OCI-LY7 (cell line): ENCODE measurements around the gene CACNA1D. TPM values are rescaled to one million over a fixed set of nuclear protein-coding genes. Genes with fewer than 3 reads are reported as not detected.

Experiments
- BruUV-seq: library from RNA; stranded (reverse); fragments of 400-500 nt; replicated peaks from 2 replicates; lab custom pipeline; 2021; lab: Mats Ljungman, UMichigan
- CTCF ChIA-PET: fragments of 300-600 bp; sonication (Branson Sonifier 250); formaldehyde crosslinking; loops from one replicate; lab custom pipeline; 2022; ENCODE audit warnings: antibody characterized with exemption; ENCODE audit not compliant: unreplicated experiment; lab: Charles Lee
- POLR2A ChIA-PET: fragments of 300-600 bp; sonication (Branson Sonifier 250); formaldehyde crosslinking; loops from one replicate; lab custom pipeline; 2022; ENCODE audit warnings: antibody characterized with exemption; lab: Charles Lee
- DNase-seq: peaks from one replicate; pipeline ENCODE4 v3.0.0-alpha.2; 2015; ENCODE audit warnings: low spot score
- H2AFZ ChIP-seq: fragments of 200-600 bp; sonication (generic), shearing (Covaris generic); 2 replicates; pipeline ENCODE4 v1.6.1; 2014; ENCODE audit warnings: mild to moderate bottlenecking, antibody characterized with exemption, low read length, moderate library complexity
- H3K27ac ChIP-seq: fragments of 200-600 bp; sonication (generic); 2 replicates; pipeline ENCODE4 v1.5.1; 2014; ENCODE audit warnings: mixed run types, low read depth, mild to moderate bottlenecking, moderate library complexity, low read length, inconsistent platforms; ENCODE audit not compliant: poor library complexity, severe bottlenecking
- H3K36me3 ChIP-seq: fragments of 200-600 bp; sonication (generic); 2 replicates; pipeline ENCODE4 v1.6.1; 2014; ENCODE audit warnings: mild to moderate bottlenecking, antibody characterized with exemption, low read length, moderate library complexity, mixed read lengths; ENCODE audit not compliant: insufficient read depth
- H3K4me1 ChIP-seq: fragments of 200-600 bp; sonication (generic); 2 replicates; pipeline ENCODE4 v1.5.1; 2014; ENCODE audit warnings: mild to moderate bottlenecking, low read length; ENCODE audit not compliant: insufficient read depth, poor library complexity, severe bottlenecking
- H3K4me2 ChIP-seq: fragments of 200-600 bp; sonication (generic); 2 replicates; pipeline ENCODE4 v1.6.1; 2014; ENCODE audit warnings: mild to moderate bottlenecking, low read length
- H3K4me3 ChIP-seq: fragments of 200-600 bp; sonication (generic); 2 replicates; pipeline ENCODE4 v1.5.1; 2014; ENCODE audit warnings: mild to moderate bottlenecking, low read depth, low read length; ENCODE audit not compliant: poor library complexity, severe bottlenecking
- H3K79me2 ChIP-seq: fragments of 200-600 bp; sonication (generic); 2 replicates; pipeline ENCODE4 v1.6.1; 2016; ENCODE audit warnings: low read depth, mild to moderate bottlenecking, low read length, moderate library complexity, mixed read lengths; ENCODE audit not compliant: insufficient read depth
- H3K9me2 ChIP-seq: fragments of 200-600 bp; sonication (generic); 2 replicates; pipeline ENCODE4 v1.6.1; 2016; ENCODE audit warnings: mild to moderate bottlenecking, low read length, mixed read lengths; ENCODE audit not compliant: insufficient read depth
- H3K9me3 ChIP-seq: fragments of 200-600 bp; sonication (generic); 2 replicates; pipeline ENCODE4 v1.6.1; 2014; ENCODE audit warnings: mild to moderate bottlenecking, mixed run types, low read length, mixed read lengths
- H4K20me1 ChIP-seq: fragments of 200-600 bp; sonication (generic); 2 replicates; pipeline ENCODE4 v1.6.1; 2014; ENCODE audit warnings: mild to moderate bottlenecking, antibody characterized with exemption, low read length, moderate library complexity, mixed read lengths; ENCODE audit not compliant: insufficient read depth
- CTCF ChIP-seq: fragments of 200-600 bp; sonication (generic); conservative IDR thresholded peaks from 2 replicates; pipeline ENCODE4 v1.5.1; 2014; ENCODE audit warnings: mild to moderate bottlenecking, antibody characterized with exemption, low read length, moderate library complexity, mixed read lengths
- EZH2phosphoT487 ChIP-seq: fragments of 200-600 bp; sonication (generic); IDR thresholded peaks from 2 replicates; pipeline ENCODE4 v1.6.1; 2018; ENCODE audit warnings: low read depth, borderline replicate concordance, mild to moderate bottlenecking, mixed run types, antibody characterized with exemption, low read length, moderate library complexity, mixed read lengths
- intact Hi-C: fragments of 100-400 bp; cut with micrococcal nuclease; formaldehyde crosslinking; loops from one replicate; pipeline ENCODE4 v1.10.0; 2022; ENCODE audit not compliant: unreplicated experiment
- total RNA-seq, 2 experiments: library from RNA; depleted of rRNA in 1 of 2; stranded (reverse); fragments of >200 nt in 1 of 2; shearing (Covaris generic) in 1 of 2; gene quantifications; 2 replicates each; pipeline ENCODE4 v1.2.3, GENCODE V29; 2014 to 2022

CACNA1D gene
- total RNA-seq, 2 experiments from 2014 or later = 0.42 TPM; not detected in 1

GRCh38 chr3:53709860-53710674, 215.7 kb downstream of the CACNA1D start:
- no TSS peak for BruUV-seq
- peak; percentile 59 for DNase-seq
- intact Hi-C loops = loop anchor here (2.0 to 5.0 kb wide), 3 partner anchors 335 to 598 kb away; no protein-coding TSS in a partner anchor
- Histone ChIP-seq H4K20me1 (no peaks in the 10 kb centered on the region), H3K9me3 (no peaks in the 10 kb centered on the region), H3K9me2 (no peaks in the 10 kb centered on the region), H3K4me1 (no peaks in the 10 kb centered on the region), H3K79me2 (no peaks in the 10 kb centered on the region), H3K27ac (no peak overlapping the region), H3K4me2 (no peak overlapping the region), H3K36me3 (no peaks in the 10 kb centered on the region), H2AFZ (peak overlapping the region; percentile 35; the same call in 1 of the 2 replicates), H3K4me3 (no peak overlapping the region)
- ChIA-PET CTCF (no interaction called here), POLR2A (interaction anchor here (0.6 kb wide), 1 partner anchor 210 kb away, joined by 3 read pairs; no protein-coding TSS in a partner anchor)
- TF ChIP-seq EZH2phosphoT487 (no peak), CTCF (peak; percentile 85)

- intact Hi-C loops = loop anchor here (2.0 to 5.0 kb wide), 3 partner anchors 337 to 599 kb away; no protein-coding TSS in a partner anchor
- CTCF ChIA-PET = interaction anchor here (0.5 kb wide), 1 partner anchor 1174 kb away, joined by 3 read pairs; no protein-coding TSS in a partner anchor
- no peak for TF ChIP-seq EZH2phosphoT487
- Histone ChIP-seq H3K4me3 (no peak overlapping the region), H3K9me2 (no peaks in the 10 kb centered on the region), H3K27ac (no peak overlapping the region), H3K79me2 (no peaks in the 10 kb centered on the region), H3K4me2 (no peak overlapping the region), H3K4me1 (no peaks in the 10 kb centered on the region), H3K9me3 (no peaks in the 10 kb centered on the region), H4K20me1 (no peaks in the 10 kb centered on the region), H3K36me3 (no peaks in the 10 kb centered on the region), H2AFZ (no peak overlapping the region)
- POLR2A ChIA-PET = no interaction called here
- DNase-seq = no peak
- no TSS peak for BruUV-seq
Observed at GRCh38 chr3:53711387-53711786, 217.0 kb downstream of the CACNA1D start.

DNA sequence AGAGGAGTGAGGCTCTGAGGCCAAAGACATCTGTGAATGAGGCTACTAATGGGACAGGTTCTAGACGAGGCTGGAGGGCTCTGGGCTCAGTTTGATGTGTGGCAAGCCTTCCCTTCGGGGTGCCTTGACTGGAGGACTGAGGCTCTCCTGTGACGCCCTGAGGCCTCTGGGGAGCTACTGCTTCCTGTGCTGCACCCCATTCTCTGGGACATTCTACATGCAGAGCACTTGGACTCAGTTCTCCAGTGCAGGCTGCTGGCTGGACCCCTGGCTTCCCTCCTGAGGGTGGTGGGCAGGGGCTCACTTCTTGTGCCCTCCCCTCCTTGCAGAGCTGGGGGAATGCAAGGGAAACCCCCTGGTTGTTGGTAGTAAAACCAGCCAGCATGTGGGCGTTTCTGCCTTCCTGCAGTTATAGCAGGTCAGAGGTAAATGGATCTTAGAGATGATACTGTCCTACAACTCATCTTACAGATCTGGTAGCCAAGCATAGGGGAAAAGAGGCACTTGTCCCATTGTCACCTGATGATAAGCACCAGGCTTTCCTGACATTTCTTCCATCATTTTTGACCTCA, 218.5 kb downstream of the CACNA1D start:
- H2AFZ ChIP-seq = no peak overlapping the region
- no peak overlapping the region for H3K4me3 ChIP-seq
- POLR2A ChIA-PET = no interaction called here
- H3K79me2 ChIP-seq = no peaks in the 10 kb centered on the region
- no peaks in the 10 kb centered on the region for H3K4me1 ChIP-seq
- intact Hi-C loops = loop anchor here (5.0 kb wide), 1 partner anchor 601 kb away; no protein-coding TSS in a partner anchor
- TF ChIP-seq CTCF (no peak), EZH2phosphoT487 (no peak)
- no peaks in the 10 kb centered on the region for H4K20me1 ChIP-seq
- DNase-seq = no peak
- no peak overlapping the region for H3K27ac ChIP-seq
- no TSS peak for BruUV-seq
- CTCF ChIA-PET = no interaction called here
- H3K4me2 ChIP-seq = no peak overlapping the region
- no peaks in the 10 kb centered on the region for H3K9me3 ChIP-seq
- no peaks in the 10 kb centered on the region for H3K36me3 ChIP-seq
- no peaks in the 10 kb centered on the region for H3K9me2 ChIP-seq
